GM19351 (cell line): ENCODE results near the gene TRIM39.
"Not testable (repeated sequence)": the region's sequence is repeated elsewhere in the genome, so short reads cannot be mapped to it uniquely, and the experiment has no call there.

Source experiments
- ATAC-seq: cut with Tn5 transposase; IDR thresholded peaks from one replicate; pipeline ENCODE4 v1.9.1; 2021; ENCODE audit warnings: mild to moderate bottlenecking, moderate library complexity; ENCODE audit not compliant: unreplicated experiment

The TRIM39 gene

DNA sequence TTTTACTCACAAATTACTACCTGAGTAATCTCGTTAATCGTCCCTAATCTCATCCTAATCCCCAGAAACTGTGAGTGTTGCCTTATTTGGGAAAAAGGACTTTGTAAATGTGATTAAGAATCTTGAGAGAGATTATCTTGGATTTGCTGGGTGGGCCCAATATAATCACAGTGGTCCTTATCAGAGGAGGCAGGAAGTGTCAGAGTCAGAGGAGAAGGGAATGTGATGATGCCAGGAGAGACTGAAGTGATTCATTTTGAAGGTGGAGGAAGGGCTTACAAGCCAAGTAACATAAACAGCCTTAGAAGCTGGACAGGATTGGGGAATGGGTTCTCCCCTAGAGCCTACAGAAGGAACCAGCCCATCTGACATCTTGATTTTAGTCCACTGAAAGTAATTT, 34.9 kb downstream of the TRIM39 start:
- no peak for ATAC-seq

DNA sequence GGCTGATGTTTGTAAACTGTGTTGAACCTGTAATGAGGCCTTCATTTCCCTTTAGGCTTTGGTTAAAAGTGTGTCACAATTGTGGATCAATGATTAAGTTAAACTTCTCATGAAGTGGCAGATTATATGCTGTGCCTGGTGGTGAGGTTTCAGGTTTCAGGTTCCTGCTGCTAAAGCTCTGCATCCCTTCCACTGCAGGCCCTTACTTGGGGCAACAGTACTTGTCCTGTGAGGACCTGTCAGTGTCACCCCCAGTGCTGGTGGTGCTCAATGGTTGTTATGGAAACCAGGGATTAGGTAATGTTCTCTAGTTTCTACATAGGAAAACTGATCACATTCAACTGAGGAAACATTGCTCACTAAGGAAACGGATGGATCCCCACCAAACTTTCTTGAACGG, 36.7 kb downstream of the TRIM39 start:
- no peak for ATAC-seq

DNA sequence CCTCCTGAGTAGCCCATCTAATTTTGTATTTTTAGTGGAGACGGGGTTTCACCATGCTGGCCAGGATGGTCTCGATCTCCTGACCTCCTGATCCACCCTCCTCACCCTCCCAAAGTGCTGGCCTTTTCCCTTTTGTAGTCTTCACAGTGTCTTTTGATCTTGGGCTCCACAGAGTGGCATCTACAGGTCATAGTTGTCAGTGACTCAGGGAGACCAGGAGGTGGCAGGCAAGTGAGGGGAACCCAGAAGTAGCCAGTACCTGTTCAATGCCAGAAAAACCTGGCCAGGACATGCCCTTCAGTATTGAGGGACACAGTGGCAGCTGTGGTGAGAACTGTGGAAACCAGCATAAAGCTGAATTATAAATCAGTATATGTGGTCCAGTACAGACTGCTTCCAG, 37.9 kb downstream of the TRIM39 start:
- ATAC-seq = no peak

DNA sequence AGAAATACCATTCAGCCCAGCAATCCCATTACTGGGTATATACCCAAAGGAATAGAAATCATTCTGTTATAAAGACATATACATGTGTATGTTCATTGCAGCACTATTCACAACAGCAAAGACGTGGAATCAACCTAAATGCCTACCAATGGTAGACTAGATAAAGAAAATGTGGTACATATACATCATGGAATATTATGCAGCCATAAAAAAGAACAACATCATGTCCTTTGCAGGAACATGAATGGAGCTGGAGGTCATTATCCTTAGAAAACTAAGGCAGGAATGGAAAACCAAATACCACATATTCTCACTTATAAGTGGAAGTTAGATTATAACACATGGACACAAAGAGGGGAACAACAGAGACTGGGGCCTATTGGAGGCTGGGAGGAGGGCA, 42.6 kb downstream of the TRIM39 start:
- not testable (repeated sequence) for ATAC-seq

DNA sequence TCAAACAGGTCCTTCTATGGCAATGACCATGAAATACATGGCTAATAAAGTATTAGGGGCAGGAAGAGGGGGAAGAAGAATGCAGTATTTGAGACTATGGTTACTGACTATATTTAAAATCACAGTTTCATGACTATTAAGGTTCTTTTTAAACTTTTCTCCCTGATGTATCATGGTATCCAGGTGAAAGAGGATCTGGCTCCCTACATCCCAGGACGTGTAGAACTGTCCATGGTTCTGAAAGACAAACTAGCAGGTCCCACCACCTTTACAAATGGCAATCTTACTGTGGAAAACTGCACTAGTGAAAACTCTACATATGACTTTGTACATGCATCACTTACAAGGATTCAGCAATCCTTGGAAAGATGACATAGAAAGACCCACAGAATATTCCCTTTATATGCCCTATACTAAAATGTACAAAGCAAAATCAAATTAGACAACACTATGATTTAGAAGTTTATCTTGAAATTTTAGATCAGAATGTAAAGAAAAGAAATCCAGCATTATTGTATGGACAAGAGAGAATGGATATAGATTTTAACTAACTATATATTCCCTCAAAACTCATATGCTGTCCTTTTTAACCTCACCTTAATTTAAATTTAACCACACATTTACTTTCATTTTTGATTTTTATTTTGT, 51.7 kb downstream of the TRIM39 start:
- ATAC-seq = no peak

DNA sequence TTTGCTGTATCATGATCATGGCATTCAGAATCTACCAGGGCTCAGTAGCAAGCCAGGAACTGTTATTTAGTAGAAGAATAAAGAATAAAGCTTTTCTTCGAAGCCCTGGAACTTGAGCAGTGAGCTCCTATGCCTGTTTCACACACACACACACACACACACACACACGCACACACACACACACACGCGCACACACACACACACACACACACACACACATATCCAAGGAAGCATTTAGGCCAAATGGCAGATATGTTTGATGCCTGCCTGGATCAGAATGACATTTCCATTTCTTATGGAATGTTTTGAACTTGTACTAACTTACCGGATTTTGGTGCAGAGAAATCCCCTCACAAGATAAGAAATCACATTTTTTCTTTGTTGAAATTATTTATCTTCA, 53.7 kb downstream of the TRIM39 start:
- no peak for ATAC-seq

DNA sequence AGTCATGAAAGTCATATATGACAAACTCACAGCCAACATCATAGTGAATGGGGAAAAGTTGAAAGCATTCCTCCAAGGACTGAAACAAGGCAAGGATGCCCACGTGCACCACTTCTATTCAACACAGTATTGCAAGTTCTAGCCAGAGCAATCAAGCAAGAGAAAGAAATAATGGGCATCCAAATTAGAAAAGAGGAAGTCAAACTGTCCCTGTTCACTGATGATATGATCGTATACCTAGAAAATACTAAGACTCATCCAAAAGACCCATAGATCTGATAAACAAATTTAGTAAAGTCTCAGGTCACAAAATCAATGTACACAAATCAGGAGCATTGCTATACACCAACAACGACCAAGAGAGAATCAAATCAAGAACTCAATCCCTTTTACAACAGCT, 59.4 kb downstream of the TRIM39 start:
- no peak for ATAC-seq

DNA sequence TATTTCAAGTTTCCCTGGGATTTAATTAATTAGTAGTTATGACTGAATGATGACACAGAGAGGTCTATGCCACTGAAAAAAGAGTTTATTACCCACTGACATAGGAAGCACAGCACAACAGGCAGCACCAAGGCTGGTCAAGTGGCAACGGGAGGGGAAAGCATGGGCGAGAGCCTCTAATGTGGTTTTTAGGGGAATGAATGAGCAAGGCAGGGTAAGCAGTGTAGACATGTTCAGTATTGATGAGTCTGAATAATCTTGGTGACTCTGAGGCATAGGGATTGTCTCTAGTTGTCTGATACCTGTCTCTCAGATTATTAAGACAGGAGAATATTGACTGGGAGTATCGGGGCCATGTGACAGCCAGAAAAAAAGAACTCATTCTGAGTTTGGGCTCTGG, 64.5 kb downstream of the TRIM39 start:
- ATAC-seq = no peak
